Thyroid gland (tissue), 4 donors: ENCODE results near the gene MAGI2.

Experiments
- POLR2A ChIP-seq, 2 donors: fragments of 450-650 bp; IDR thresholded peaks; one replicate each; pipeline ENCODE4 v1.6.1; 2017; ENCODE audit warnings: antibody characterized with exemption in 2 of 2, mild to moderate bottlenecking in 2 of 2, moderate library complexity in 1 of 2
- TF ChIP-seq, protein P1 (sequence below), 6 experiments: fragments of 200-600 bp in 3 of 6; fragments of 450-650 bp in 3 of 6; sonication (generic) in 3 of 6; IDR thresholded peaks; one replicate each; pipeline ENCODE4 v1.5.1; 2016 to 2019; ENCODE audit warnings: antibody characterized with exemption in 6 of 6, mild to moderate bottlenecking in 2 of 6, inconsistent platforms in 1 of 6, moderate library complexity in 1 of 6

DNA sequence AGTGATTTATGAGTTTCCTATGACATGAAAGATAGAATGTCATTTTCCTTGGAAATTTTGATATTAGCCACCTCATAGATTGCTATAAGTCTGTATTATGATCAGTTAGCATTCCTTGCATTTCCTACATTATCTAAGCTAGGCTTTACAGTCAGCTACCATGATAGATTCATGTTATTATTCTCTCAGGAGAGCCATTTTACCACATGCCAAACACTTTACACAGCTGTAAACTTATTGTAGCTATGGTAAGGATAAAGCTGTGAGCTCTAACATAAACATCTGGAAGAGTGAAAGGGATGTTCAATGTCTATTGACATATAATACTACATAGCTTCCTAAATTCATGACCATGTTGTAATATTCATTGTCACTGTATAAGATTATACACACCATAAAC lies 1046.9 kb downstream of the MAGI2 start:
- TF ChIP-seq, protein P1, sequence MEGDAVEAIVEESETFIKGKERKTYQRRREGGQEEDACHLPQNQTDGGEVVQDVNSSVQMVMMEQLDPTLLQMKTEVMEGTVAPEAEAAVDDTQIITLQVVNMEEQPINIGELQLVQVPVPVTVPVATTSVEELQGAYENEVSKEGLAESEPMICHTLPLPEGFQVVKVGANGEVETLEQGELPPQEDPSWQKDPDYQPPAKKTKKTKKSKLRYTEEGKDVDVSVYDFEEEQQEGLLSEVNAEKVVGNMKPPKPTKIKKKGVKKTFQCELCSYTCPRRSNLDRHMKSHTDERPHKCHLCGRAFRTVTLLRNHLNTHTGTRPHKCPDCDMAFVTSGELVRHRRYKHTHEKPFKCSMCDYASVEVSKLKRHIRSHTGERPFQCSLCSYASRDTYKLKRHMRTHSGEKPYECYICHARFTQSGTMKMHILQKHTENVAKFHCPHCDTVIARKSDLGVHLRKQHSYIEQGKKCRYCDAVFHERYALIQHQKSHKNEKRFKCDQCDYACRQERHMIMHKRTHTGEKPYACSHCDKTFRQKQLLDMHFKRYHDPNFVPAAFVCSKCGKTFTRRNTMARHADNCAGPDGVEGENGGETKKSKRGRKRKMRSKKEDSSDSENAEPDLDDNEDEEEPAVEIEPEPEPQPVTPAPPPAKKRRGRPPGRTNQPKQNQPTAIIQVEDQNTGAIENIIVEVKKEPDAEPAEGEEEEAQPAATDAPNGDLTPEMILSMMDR (IDR thresholded peaks at IDR 0.05), result no peak
- no peak for TF ChIP-seq POLR2A (IDR thresholded peaks at IDR 0.05)
